Mesenchymal stem cell (in vitro differentiated cells and primary cell): ENCODE data around the gene TPBGL.

ENCODE experiments used
- DNase-seq: peaks from one replicate; pipeline ENCODE4 v3.0.0-alpha.2; 2013
- H2AFZ ChIP-seq: one replicate; pipeline ENCODE4 v1.6.1; 2013; ENCODE audit warnings: low read depth, mild to moderate bottlenecking, control low read depth, inconsistent platforms, low read length, moderate library complexity
- H2AK5ac ChIP-seq: 2 replicates; pipeline ENCODE4 v1.6.1; 2013; ENCODE audit warnings: low read length, moderate library complexity, mild to moderate bottlenecking, inconsistent platforms; ENCODE audit not compliant: severe bottlenecking
- H2BK120ac ChIP-seq: one replicate; pipeline ENCODE4 v1.6.1; 2013; ENCODE audit warnings: low read depth, mild to moderate bottlenecking, inconsistent platforms, low read length, moderate library complexity
- H2BK12ac ChIP-seq, 2 experiments: one replicate each; pipeline ENCODE4 v1.6.1; 2013; ENCODE audit warnings: inconsistent platforms in 2 of 2, low read length in 2 of 2, mild to moderate bottlenecking in 2 of 2, moderate library complexity in 2 of 2, control low read depth in 1 of 2
- H2BK15ac ChIP-seq: one replicate; pipeline ENCODE4 v1.6.1; 2013; ENCODE audit warnings: mild to moderate bottlenecking, low read depth, inconsistent platforms; ENCODE audit not compliant: poor library complexity, severe bottlenecking
- H2BK5ac ChIP-seq: 2 replicates; pipeline ENCODE4 v1.6.1; 2013; ENCODE audit warnings: low read depth, mild to moderate bottlenecking, low read length, control low read depth, inconsistent platforms; ENCODE audit not compliant: poor library complexity, severe bottlenecking
- H3K14ac ChIP-seq, 2 experiments: one replicate each; pipeline ENCODE4 v1.6.1; 2013; ENCODE audit warnings: inconsistent platforms in 2 of 2, low read length in 2 of 2, control low read depth in 1 of 2, mild to moderate bottlenecking in 1 of 2, moderate library complexity in 1 of 2
- H3K18ac ChIP-seq, 2 experiments: one replicate each; pipeline ENCODE4 v1.6.1; 2013; ENCODE audit warnings: inconsistent platforms in 2 of 2, low read length in 2 of 2, control low read depth in 1 of 2, low read depth in 1 of 2, mild to moderate bottlenecking in 1 of 2
- H3K23ac ChIP-seq, 2 experiments: one replicate each; pipeline ENCODE4 v1.6.1; 2013; ENCODE audit warnings: inconsistent platforms in 2 of 2, low read length in 2 of 2, mild to moderate bottlenecking in 2 of 2, moderate library complexity in 2 of 2, control low read depth in 1 of 2
- H3K27ac ChIP-seq: 2 replicates; pipeline ENCODE4 v1.5.1; 2013; ENCODE audit warnings: mild to moderate bottlenecking, moderate library complexity, low read length, control low read depth, inconsistent platforms; ENCODE audit not compliant: poor library complexity, severe bottlenecking
- H3K27me3 ChIP-seq, 2 experiments: 2 replicates each; pipeline versions ENCODE4 v1.6.1 to v1.7.0; 2013; ENCODE audit warnings: low read length in 2 of 2, mild to moderate bottlenecking in 2 of 2, moderate library complexity in 2 of 2, control low read depth in 1 of 2, inconsistent platforms in 1 of 2; ENCODE audit not compliant: control insufficient read depth in 1 of 2, insufficient read depth in 1 of 2
- H3K36me3 ChIP-seq, 2 experiments: 2 replicates each; pipeline versions ENCODE4 v1.6.1 to v1.7.0; 2013; ENCODE audit warnings: low read length in 2 of 2, control low read depth in 1 of 2, inconsistent platforms in 1 of 2, low read depth in 1 of 2, mild to moderate bottlenecking in 1 of 2; ENCODE audit not compliant: insufficient read depth in 2 of 2, control insufficient read depth in 1 of 2
- H3K4ac ChIP-seq, 2 experiments: one replicate each; pipeline ENCODE4 v1.6.1; 2013; ENCODE audit warnings: inconsistent platforms in 2 of 2, low read length in 2 of 2, mild to moderate bottlenecking in 2 of 2, moderate library complexity in 2 of 2, control low read depth in 1 of 2, low read depth in 1 of 2
- H3K4me1 ChIP-seq: 2 replicates; pipeline ENCODE4 v1.6.1; 2013; ENCODE audit warnings: low read depth, low read length, control low read depth; ENCODE audit not compliant: control insufficient read depth, insufficient read depth
- H3K4me2 ChIP-seq: 2 replicates; pipeline ENCODE4 v1.6.1; 2013; ENCODE audit warnings: low read length, mild to moderate bottlenecking, inconsistent platforms; ENCODE audit not compliant: poor library complexity, severe bottlenecking
- H3K4me3 ChIP-seq, 2 experiments: 2 replicates each; pipeline versions ENCODE4 v1.5.1 to v1.7.0; 2013; ENCODE audit warnings: low read length in 2 of 2, mild to moderate bottlenecking in 2 of 2, control low read depth in 1 of 2, low read depth in 1 of 2; ENCODE audit not compliant: insufficient read depth in 1 of 2
- H3K79me1 ChIP-seq: replicated peaks from 2 replicates; pipeline ENCODE4 v1.6.1; 2013; ENCODE audit warnings: mild to moderate bottlenecking, control low read depth, low read length, inconsistent platforms; ENCODE audit not compliant: poor library complexity, severe bottlenecking
- H3K9ac ChIP-seq: 2 replicates; pipeline ENCODE4 v1.7.0; 2013; ENCODE audit warnings: mild to moderate bottlenecking, low read length, moderate library complexity
- H3K9me3 ChIP-seq: 2 replicates; pipeline ENCODE4 v1.7.0; 2013; ENCODE audit warnings: mild to moderate bottlenecking, low read length; ENCODE audit not compliant: control insufficient read depth
- H4K8ac ChIP-seq: one replicate; pipeline ENCODE4 v1.6.1; 2013; ENCODE audit warnings: inconsistent platforms, mild to moderate bottlenecking, low read length, moderate library complexity
- H4K91ac ChIP-seq: one replicate; pipeline ENCODE4 v1.6.1; 2013; ENCODE audit warnings: mild to moderate bottlenecking, low read length, inconsistent platforms
- WGBS: methylation state at CpG from one replicate; pipeline ENCODE4 v1.1.7; 2013; ENCODE audit warnings: mixed read lengths; 5-methylcytosine and 5-hydroxymethylcytosine counted together

Gene TPBGL

GRCh38 chr11:75242722-75243600, 2.4 kb downstream of the TPBGL start:
- Histone ChIP-seq H3K79me1 (no peaks in the 10 kb centered on the region), H2BK5ac (no peak overlapping the region), H3K14ac (no peak overlapping the region), H2BK12ac (no peak overlapping the region), H3K18ac (no peak overlapping the region), H2BK120ac (no peak overlapping the region), H2BK15ac (no peak overlapping the region), H3K4me2 (no peak overlapping the region), H2AFZ (no peak overlapping the region), H3K4ac (no peak overlapping the region), H3K9ac (no peak overlapping the region), H4K91ac (no peak overlapping the region), H3K36me3 (peaks cover 0 to 4% of the 10 kb centered on the region in 2 experiments), H4K8ac (no peak overlapping the region), H2AK5ac (no peak overlapping the region), H3K9me3 (no peaks in the 10 kb centered on the region), H3K23ac (no peak overlapping the region), H3K27me3 (peaks cover 69 to 79% of the 10 kb centered on the region in 2 experiments), H3K27ac (no peak overlapping the region), H3K4me3 (no peak overlapping the region), H3K4me1 (peaks cover 16% of the 10 kb centered on the region)
- WGBS, result 83% methylated on average over 13 of the region's 16 CpGs
- DNase-seq, result no peak

GRCh38 chr11:75244052-75244814, 3.7 kb downstream of the TPBGL start:
- no peak overlapping the region for H4K8ac ChIP-seq
- H3K9me3 ChIP-seq, result no peaks in the 10 kb centered on the region
- H3K4me1 ChIP-seq, result peaks cover 18% of the 10 kb centered on the region
- no peak overlapping the region for H2AFZ ChIP-seq
- H3K27me3 ChIP-seq, result peaks cover 60 to 68% of the 10 kb centered on the region in 2 experiments
- H2BK120ac ChIP-seq, result no peak overlapping the region
- H3K36me3 ChIP-seq, result peaks cover 0 to 4% of the 10 kb centered on the region in 2 experiments
- WGBS, result 72% methylated on average over 5 of the region's 10 CpGs
- H3K4me3 ChIP-seq, result no peak overlapping the region
- no peak overlapping the region for H3K18ac ChIP-seq
- H4K91ac ChIP-seq, result no peak overlapping the region
- no peak overlapping the region for H2AK5ac ChIP-seq
- H3K4ac ChIP-seq, result no peak overlapping the region
- no peak overlapping the region for H3K4me2 ChIP-seq
- no peak overlapping the region for H3K27ac ChIP-seq
- no peak overlapping the region for H2BK12ac ChIP-seq
- H3K23ac ChIP-seq, result no peak overlapping the region
- no peaks in the 10 kb centered on the region for H3K79me1 ChIP-seq
- no peak overlapping the region for H2BK15ac ChIP-seq
- no peak overlapping the region for H3K14ac ChIP-seq
- no peak overlapping the region for H3K9ac ChIP-seq
- no peak for DNase-seq
- no peak overlapping the region for H2BK5ac ChIP-seq

- Histone ChIP-seq H3K9ac (no peak overlapping the region), H3K4ac (no peak overlapping the region), H3K27me3 (peaks cover 57 to 68% of the 10 kb centered on the region in 2 experiments), H2AK5ac (no peak overlapping the region), H3K4me2 (no peak overlapping the region), H2BK15ac (no peak overlapping the region), H3K4me3 (no peak overlapping the region), H4K8ac (no peak overlapping the region), H2BK12ac (no peak overlapping the region), H3K14ac (no peak overlapping the region), H3K18ac (no peak overlapping the region), H2AFZ (no peak overlapping the region), H3K9me3 (no peaks in the 10 kb centered on the region), H3K23ac (no peak overlapping the region), H2BK120ac (no peak overlapping the region), H3K79me1 (no peaks in the 10 kb centered on the region), H4K91ac (no peak overlapping the region), H3K4me1 (peaks cover 15% of the 10 kb centered on the region), H3K27ac (no peak overlapping the region), H3K36me3 (peaks cover 0 to 4% of the 10 kb centered on the region in 2 experiments), H2BK5ac (no peak overlapping the region)
- 45% methylated on average over 2 of the region's 5 CpGs for WGBS
- DNase-seq, result no peak
Observed at GRCh38 chr11:75245356-75246005, 4.9 kb downstream of the TPBGL start.
